ENCODE data around the gene MAGI3.

The MAGI3 gene

DNA sequence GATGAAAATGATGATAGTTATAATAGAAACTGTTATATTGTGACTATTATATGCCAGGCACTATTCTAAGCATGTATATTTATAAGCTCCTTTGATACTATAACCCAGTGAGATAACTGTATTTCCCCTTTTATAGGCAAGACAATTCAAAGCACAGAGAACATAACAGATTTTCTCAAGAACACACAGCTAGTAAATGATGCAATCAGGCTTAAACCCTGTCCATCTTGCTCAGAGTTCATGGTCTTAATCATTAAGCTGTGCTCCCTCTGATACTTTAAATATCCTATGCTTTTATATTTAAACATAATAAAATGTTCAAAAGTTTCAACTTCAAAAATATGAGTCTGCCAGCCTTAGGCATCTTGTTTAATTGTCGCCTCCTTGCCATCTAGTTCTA is 280.3 kb downstream of the MAGI3 start:
- no peak for TF ChIP-seq GFI1B (tag by site-specific recombination; IDR thresholded peaks at IDR 0.05)
- no peak for TF ChIP-seq HOXC10 (CRISPR knock-in tag; IDR thresholded peaks at IDR 0.05)
- no peak for TF ChIP-seq ZNF544 (tag by site-specific recombination; IDR thresholded peaks at IDR 0.05)
- peaks cover 2% of the 10 kb centered on the region; the same call in 1 of the 2 replicates for H3K4me1 ChIP-seq (ENCODE audit: control insufficient read depth, insufficient read depth, low read length)
- no peak overlapping the region for H3K4me3 ChIP-seq (ENCODE audit: low read depth, low read length)
- peaks cover 0 to 23% of the 10 kb centered on the region in 2 experiments; a peak in 2 of 3 replicates for H3K36me3 ChIP-seq (ENCODE audit: control insufficient read depth in 2 of 2, insufficient read depth in 1 of 2, low read length in 2 of 2)
- ChIA-PET CTCF (interaction anchor here (0.6 to 1.7 kb wide), 2 partner anchors 260 to 529 kb away, joined by 3 to 5 read pairs; no protein-coding TSS in a partner anchor), POLR2A (no interaction called here)
- H3K9me3 ChIP-seq (ENCODE audit: control insufficient read depth, insufficient read depth, low read depth, low read length): no peaks in the 10 kb centered on the region
- H3K27ac ChIP-seq (ENCODE audit: extremely low read depth, low read depth, low read length): no peak overlapping the region

DNA sequence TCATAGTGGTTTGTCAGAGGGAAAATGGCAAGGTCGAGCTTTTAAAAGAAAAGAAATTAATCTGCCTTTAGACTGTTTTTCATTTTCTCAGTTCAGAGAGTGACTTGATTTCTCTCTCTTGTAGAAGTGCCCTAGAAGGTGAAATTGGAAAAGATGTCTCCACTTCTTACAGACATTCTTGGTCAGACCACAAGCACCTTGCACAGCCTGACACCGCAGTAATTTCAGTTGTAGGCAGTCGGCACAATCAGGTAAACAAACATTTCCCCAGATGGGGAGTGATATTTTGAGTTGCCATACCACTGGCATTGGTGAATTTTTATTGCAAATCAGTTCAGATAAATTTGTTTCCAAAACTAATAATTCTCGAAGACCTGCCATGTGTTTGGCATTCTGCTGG is 282.2 kb downstream of the MAGI3 start:
- Histone ChIP-seq H3K9me3 (ENCODE audit: control insufficient read depth, insufficient read depth, low read depth, low read length) (no peaks in the 10 kb centered on the region), H3K36me3 (ENCODE audit: control insufficient read depth in 2 of 2, insufficient read depth in 1 of 2, low read length in 2 of 2) (peaks cover 0 to 20% of the 10 kb centered on the region in 2 experiments; a peak in 2 of 3 replicates), H3K4me1 (ENCODE audit: control insufficient read depth, insufficient read depth, low read length) (peaks cover 2% of the 10 kb centered on the region; the same call in 1 of the 2 replicates), H3K4me3 (ENCODE audit: low read depth, low read length) (no peak overlapping the region), H3K27ac (ENCODE audit: extremely low read depth, low read depth, low read length) (no peak overlapping the region)
- ChIA-PET CTCF (no interaction called here), POLR2A (no interaction called here)
- TF ChIP-seq ZNF530 (tag by site-specific recombination; IDR thresholded peaks at IDR 0.05; ENCODE audit: low read depth) (no peak), ZNF292 (tag by site-specific recombination; IDR thresholded peaks at IDR 0.05; ENCODE audit: borderline replicate concordance, low read depth) (no peak)
- TF ChIP-seq, protein P1, sequence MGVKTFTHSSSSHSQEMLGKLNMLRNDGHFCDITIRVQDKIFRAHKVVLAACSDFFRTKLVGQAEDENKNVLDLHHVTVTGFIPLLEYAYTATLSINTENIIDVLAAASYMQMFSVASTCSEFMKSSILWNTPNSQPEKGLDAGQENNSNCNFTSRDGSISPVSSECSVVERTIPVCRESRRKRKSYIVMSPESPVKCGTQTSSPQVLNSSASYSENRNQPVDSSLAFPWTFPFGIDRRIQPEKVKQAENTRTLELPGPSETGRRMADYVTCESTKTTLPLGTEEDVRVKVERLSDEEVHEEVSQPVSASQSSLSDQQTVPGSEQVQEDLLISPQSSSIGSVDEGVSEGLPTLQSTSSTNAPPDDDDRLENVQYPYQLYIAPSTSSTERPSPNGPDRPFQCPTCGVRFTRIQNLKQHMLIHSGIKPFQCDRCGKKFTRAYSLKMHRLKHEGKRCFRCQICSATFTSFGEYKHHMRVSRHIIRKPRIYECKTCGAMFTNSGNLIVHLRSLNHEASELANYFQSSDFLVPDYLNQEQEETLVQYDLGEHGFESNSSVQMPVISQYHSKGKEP (tag by site-specific recombination; IDR thresholded peaks at IDR 0.05): no peak

DNA sequence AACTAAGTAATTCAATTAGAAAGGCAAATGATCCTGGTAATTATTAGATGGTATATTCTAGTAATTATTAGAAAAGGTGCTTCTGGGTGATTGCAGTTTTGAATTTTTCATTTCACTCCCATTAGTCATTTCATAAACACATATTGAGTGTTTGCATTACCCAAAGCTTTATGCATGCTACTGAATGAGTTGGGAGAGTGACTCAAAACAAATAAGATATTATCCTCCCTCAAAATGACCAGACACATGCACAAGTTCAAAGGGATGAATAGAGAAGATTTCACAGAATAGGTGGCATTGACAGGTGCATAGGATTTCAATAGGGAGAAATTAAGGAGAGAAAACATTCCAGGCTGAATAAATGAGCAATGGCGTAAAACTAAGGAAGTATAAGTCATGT is 284.3 kb downstream of the MAGI3 start:
- no peak overlapping the region for H3K27ac ChIP-seq (ENCODE audit: extremely low read depth, low read depth, low read length)
- CTCF ChIA-PET: interaction anchor here (0.6 kb wide), 1 partner anchor 14 kb away, joined by 3 read pairs; no protein-coding TSS in a partner anchor
- no peak overlapping the region for H3K4me3 ChIP-seq (ENCODE audit: low read depth, low read length)
- no peaks in the 10 kb centered on the region for H3K9me3 ChIP-seq (ENCODE audit: control insufficient read depth, insufficient read depth, low read depth, low read length)
- H3K4me1 ChIP-seq (ENCODE audit: control insufficient read depth, insufficient read depth, low read length): peaks cover 2% of the 10 kb centered on the region; the same call in 1 of the 2 replicates
- TF ChIP-seq ZNF16 (tag by site-specific recombination; IDR thresholded peaks at IDR 0.05; ENCODE audit: low read depth): no peak
- TF ChIP-seq, protein P2, sequence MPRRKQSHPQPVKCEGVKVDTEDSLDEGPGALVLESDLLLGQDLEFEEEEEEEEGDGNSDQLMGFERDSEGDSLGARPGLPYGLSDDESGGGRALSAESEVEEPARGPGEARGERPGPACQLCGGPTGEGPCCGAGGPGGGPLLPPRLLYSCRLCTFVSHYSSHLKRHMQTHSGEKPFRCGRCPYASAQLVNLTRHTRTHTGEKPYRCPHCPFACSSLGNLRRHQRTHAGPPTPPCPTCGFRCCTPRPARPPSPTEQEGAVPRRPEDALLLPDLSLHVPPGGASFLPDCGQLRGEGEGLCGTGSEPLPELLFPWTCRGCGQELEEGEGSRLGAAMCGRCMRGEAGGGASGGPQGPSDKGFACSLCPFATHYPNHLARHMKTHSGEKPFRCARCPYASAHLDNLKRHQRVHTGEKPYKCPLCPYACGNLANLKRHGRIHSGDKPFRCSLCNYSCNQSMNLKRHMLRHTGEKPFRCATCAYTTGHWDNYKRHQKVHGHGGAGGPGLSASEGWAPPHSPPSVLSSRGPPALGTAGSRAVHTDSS (tag by site-specific recombination; IDR thresholded peaks at IDR 0.05): no peak
- no peak for TF ChIP-seq ZNF658 (tag by site-specific recombination; IDR thresholded peaks at IDR 0.05)
- TF ChIP-seq ZNF214 (tag by site-specific recombination; IDR thresholded peaks at IDR 0.05; ENCODE audit: borderline replicate concordance): no peak
- no peak for TF ChIP-seq ZNF248 (tag by site-specific recombination; IDR thresholded peaks at IDR 0.05)
- no peak for TF ChIP-seq ZSCAN16 (tag by site-specific recombination; IDR thresholded peaks at IDR 0.05)
- TF ChIP-seq, protein P3, sequence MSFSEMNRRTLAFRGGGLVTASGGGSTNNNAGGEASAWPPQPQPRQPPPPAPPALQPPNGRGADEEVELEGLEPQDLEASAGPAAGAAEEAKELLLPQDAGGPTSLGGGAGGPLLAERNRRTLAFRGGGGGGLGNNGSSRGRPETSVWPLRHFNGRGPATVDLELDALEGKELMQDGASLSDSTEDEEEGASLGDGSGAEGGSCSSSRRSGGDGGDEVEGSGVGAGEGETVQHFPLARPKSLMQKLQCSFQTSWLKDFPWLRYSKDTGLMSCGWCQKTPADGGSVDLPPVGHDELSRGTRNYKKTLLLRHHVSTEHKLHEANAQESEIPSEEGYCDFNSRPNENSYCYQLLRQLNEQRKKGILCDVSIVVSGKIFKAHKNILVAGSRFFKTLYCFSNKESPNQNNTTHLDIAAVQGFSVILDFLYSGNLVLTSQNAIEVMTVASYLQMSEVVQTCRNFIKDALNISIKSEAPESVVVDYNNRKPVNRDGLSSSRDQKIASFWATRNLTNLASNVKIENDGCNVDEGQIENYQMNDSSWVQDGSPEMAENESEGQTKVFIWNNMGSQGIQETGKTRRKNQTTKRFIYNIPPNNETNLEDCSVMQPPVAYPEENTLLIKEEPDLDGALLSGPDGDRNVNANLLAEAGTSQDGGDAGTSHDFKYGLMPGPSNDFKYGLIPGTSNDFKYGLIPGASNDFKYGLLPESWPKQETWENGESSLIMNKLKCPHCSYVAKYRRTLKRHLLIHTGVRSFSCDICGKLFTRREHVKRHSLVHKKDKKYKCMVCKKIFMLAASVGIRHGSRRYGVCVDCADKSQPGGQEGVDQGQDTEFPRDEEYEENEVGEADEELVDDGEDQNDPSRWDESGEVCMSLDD (tag by site-specific recombination; IDR thresholded peaks at IDR 0.05): no peak
- no peak for TF ChIP-seq ZNF654 (tag by site-specific recombination; IDR thresholded peaks at IDR 0.05; ENCODE audit: low read depth)
- no peak for TF ChIP-seq ZNF596 (tag by site-specific recombination; IDR thresholded peaks at IDR 0.05)
- TF ChIP-seq MZF1 (tag by site-specific recombination; IDR thresholded peaks at IDR 0.05; ENCODE audit: borderline replicate concordance): no peak
- TF ChIP-seq ZNF266 (tag by site-specific recombination; IDR thresholded peaks at IDR 0.05; ENCODE audit: low read depth): no peak
- TF ChIP-seq ZNF302 (tag by site-specific recombination; IDR thresholded peaks at IDR 0.05; ENCODE audit: low read depth): no peak
- POLR2A ChIA-PET: no interaction called here
- H3K36me3 ChIP-seq (ENCODE audit: control insufficient read depth in 2 of 2, insufficient read depth in 1 of 2, low read length in 2 of 2): peaks cover 0 to 20% of the 10 kb centered on the region in 2 experiments; a peak in 2 of 3 replicates
